GM20000 (cell line): Measurements from ENCODE around the gene CKMT2.
"Not testable (repeated sequence)": the region's sequence is repeated elsewhere in the genome, so short reads cannot be mapped to it uniquely, and the experiment has no call there.

Source experiments
- DNase-seq: peaks from one replicate; pipeline ENCODE4 v3.0.0; 2012; ENCODE audit warnings: low spot score
- CTCF ChIP-seq: IDR thresholded peaks from 2 replicates; pipeline ENCODE4 v1.5.1; 2012; ENCODE audit warnings: mild to moderate bottlenecking, control low read depth; ENCODE audit errors: extremely low read depth, missing control alignments

CKMT2 gene

GRCh38 chr5:81265101-81265500 is 32.0 kb downstream of the CKMT2 start:
- no peak for DNase-seq
- TF ChIP-seq CTCF, result no peak

- TF ChIP-seq CTCF, result no peak
- DNase-seq, result no peak
These were observed 35.5 kb downstream of the CKMT2 start for GRCh38 chr5:81268521-81269196.

DNA sequence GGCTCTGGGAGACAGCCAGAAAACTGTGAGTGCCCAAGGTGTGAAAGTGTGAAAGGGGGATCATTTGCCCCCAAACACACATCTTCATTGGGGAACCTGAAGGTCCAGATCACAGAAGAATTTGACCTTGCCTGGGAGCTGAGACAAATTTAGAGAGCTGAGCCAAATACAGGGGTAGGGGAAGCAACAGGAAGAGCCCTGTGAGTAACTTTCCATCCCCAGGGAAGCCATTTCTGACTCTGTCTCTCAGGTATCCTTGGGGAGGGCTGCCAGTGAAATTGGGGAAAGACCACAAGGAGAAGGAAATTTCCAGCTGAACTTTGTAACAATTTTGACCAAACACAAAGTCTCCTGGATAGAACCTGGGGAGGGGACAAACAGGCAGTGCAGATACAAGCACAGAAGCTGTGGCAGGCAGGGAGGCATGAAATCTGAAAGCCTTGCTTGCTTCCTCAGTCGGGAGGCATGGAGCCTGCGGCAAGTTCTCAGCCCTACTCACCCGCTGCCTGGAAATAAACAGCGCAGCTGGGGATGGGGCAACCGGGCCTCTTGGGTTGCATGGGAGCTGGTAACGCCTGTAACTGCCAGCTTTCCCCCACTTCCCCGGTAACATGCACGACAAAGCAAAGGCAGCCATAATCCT is 36.8 kb downstream of the CKMT2 start:
- DNase-seq, result no peak
- no peak for TF ChIP-seq CTCF

DNA sequence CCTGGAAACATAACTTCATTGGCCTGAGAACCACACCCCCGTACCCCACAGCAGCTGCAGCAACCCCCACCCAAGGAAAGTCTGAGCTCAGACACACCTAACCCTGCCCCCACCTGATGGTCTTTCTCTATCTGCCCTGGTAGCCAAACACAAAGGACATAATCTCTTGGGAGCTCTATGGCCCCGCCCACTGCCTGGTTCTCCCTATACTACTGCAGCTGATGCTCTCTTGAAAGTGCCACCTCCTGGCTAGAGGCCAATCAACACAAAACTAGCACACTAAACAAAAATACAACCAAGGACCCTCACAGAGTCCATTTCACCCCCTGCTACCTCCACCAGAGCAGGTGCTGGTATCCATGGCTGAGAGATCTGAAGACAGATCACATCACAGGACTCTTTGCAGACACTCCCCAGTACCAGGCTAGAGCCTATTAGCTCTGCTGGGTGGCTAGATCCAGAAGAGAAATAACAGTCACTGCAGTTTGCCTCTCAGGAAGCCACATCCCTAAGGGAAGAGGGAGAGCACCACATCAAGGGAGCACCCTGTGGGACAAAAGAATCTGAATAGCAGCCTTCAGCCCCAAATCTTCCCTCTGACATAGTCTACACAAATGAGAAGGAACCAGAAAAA is 37.4 kb downstream of the CKMT2 start:
- not testable (repeated sequence) for DNase-seq

DNA sequence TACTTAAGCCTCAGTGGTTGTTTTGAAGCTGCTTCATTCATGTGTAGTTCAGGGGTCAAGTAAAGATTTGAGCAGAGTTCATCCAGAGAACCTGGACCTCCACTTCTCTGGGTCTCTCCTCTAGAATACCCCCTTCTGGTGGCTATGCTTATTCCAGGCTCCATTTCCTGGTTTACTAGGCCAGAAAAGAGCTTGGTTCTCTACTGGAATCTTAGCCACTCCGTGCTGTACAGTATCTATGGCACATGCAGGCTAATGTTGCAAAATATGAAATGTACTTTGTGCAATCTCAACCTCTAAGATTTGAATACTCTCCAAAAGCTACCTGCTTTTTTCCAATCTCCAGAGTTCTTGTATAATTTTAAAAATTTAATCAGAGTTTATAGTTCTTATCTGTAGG is 50.9 kb downstream of the CKMT2 start:
- no peak for TF ChIP-seq CTCF
- no peak for DNase-seq

- DNase-seq, result no peak
- TF ChIP-seq CTCF, result no peak
These were observed 53.0 kb downstream of the CKMT2 start for GRCh38 chr5:81286059-81286617.

DNA sequence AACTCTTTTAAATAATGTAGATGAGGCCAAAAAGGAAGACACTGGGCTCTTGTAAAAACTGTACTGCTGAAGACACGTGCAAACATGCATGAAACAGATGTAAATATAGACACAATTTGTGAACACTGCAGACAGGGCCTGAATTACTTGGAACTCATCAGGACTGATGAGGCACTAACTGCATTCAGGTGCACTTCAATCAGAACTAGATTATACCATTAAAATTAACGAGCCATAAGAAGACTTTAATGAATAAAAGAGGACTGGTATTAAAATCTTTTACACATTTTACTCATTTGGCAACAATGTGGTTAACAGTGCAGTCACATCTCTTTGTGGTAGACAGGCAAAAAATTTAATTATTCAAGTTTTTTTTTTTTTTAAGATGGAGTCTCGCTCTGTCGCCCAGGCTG is 54.9 kb downstream of the CKMT2 start:
- TF ChIP-seq CTCF, result no peak
- no peak for DNase-seq
